NCI-H748 (cell line): ENCODE data around the gene RASSF4.

ENCODE experiments used
- DNase-seq: peaks from one replicate; lab custom pipeline; 2025; ENCODE audit not compliant: unreplicated experiment; lab: John Stamatoyannopoulos, UW

Gene RASSF4

GRCh38 chr10:44986179-44986578 lies 26.6 kb downstream of the RASSF4 start:
- DNase-seq = no peak

GRCh38 chr10:44986670-44987069 lies 27.1 kb downstream of the RASSF4 start:
- DNase-seq = no peak

- peak; percentile 12 for DNase-seq
These were observed 29.5 kb downstream of the RASSF4 start for GRCh38 chr10:44988957-44989585.

- DNase-seq = no peak
These were observed 30.1 kb downstream of the RASSF4 start for GRCh38 chr10:44989597-44990301.

- DNase-seq = no peak
These were observed 30.7 kb downstream of the RASSF4 start for GRCh38 chr10:44990302-44990655.

GRCh38 chr10:44990965-44991364 lies 31.4 kb downstream of the RASSF4 start:
- DNase-seq = no peak

GRCh38 chr10:44991571-44991970 lies 32.0 kb downstream of the RASSF4 start:
- no peak for DNase-seq

- no peak for DNase-seq
These were observed 32.6 kb downstream of the RASSF4 start for GRCh38 chr10:44992070-44992731.

- DNase-seq = no peak
These were observed 33.2 kb downstream of the RASSF4 start for GRCh38 chr10:44992732-44993225.

- DNase-seq = no peak
These were observed 33.8 kb downstream of the RASSF4 start for GRCh38 chr10:44993226-44993921.

GRCh38 chr10:44993922-44994751 lies 34.5 kb downstream of the RASSF4 start:
- no peak for DNase-seq

GRCh38 chr10:44994752-44995530 lies 35.3 kb downstream of the RASSF4 start:
- no peak for DNase-seq

GRCh38 chr10:44995581-44995913 lies 35.9 kb downstream of the RASSF4 start:
- no peak for DNase-seq

GRCh38 chr10:44995914-44996669 lies 36.5 kb downstream of the RASSF4 start:
- DNase-seq = no peak

- no peak for DNase-seq
These were observed 37.6 kb downstream of the RASSF4 start for GRCh38 chr10:44997105-44997748.

GRCh38 chr10:44998146-44998631 lies 38.6 kb downstream of the RASSF4 start:
- DNase-seq = no peak

- no peak for DNase-seq
These were observed 40.6 kb downstream of the RASSF4 start for GRCh38 chr10:45000138-45000751.

- peak; percentile 75 for DNase-seq
These were observed 41.3 kb downstream of the RASSF4 start, which contains the start of gene ZNF22 for GRCh38 chr10:45000752-45001380. ZNF22 (plus strand) TSS chr10:45000923; CDS start chr10:45003369, 2,446 bp downstream.
